Esophagus squamous epithelium (tissue), 5 donors: ENCODE results near the gene CEP350. TPM values are rescaled to one million over a fixed set of nuclear protein-coding genes. Genes with fewer than 3 reads are reported as not detected.

Experiments used
- DNase-seq: peaks from one replicate; lab custom pipeline; 2025; lab: John Stamatoyannopoulos, UW
- H3K27ac ChIP-seq, 4 donors: fragments of 200-600 bp; sonication (generic); one replicate each; pipeline ENCODE4 v1.5.1; 2016 to 2019; ENCODE audit warnings: mild to moderate bottlenecking in 1 of 4
- H3K27me3 ChIP-seq, 4 donors: fragments of 200-600 bp; sonication (generic); 1 replicate in 3 of 4; 2 replicates in 1 of 4; pipeline versions ENCODE4 v1.5.1 to v1.6.0; 2017 to 2021; ENCODE audit warnings: antibody characterized with exemption in 1 of 4
- H3K36me3 ChIP-seq, 3 donors: fragments of 200-600 bp; sonication (generic); one replicate each; pipeline ENCODE4 v1.5.1; 2016 to 2019
- H3K4me1 ChIP-seq, 3 donors: fragments of 200-600 bp; sonication (generic); one replicate each; pipeline ENCODE4 v1.5.1; 2017 to 2019
- H3K4me3 ChIP-seq, 4 donors: fragments of 200-600 bp; sonication (generic); 1 replicate in 3 of 4; 2 replicates in 1 of 4; pipeline ENCODE4 v1.5.1; 2016 to 2019; ENCODE audit warnings: mild to moderate bottlenecking in 2 of 4, moderate library complexity in 1 of 4
- H3K9me3 ChIP-seq, 3 donors: fragments of 200-600 bp; sonication (generic); one replicate each; pipeline ENCODE4 v1.5.1; 2016 to 2019
- CTCF ChIP-seq, 6 experiments: fragments of 450-650 bp in 4 of 6; fragments of 200-600 bp in 2 of 6; sonication (generic) in 2 of 6; IDR thresholded peaks; one replicate each; pipeline ENCODE4 v1.5.1; 2016 to 2019; ENCODE audit warnings: antibody characterized with exemption in 6 of 6, mild to moderate bottlenecking in 4 of 6, moderate library complexity in 4 of 6
- POLR2A ChIP-seq, 4 donors: fragments of 450-650 bp; IDR thresholded peaks; one replicate each; pipeline ENCODE4 v1.6.1; 2017; ENCODE audit warnings: antibody characterized with exemption in 4 of 4, mild to moderate bottlenecking in 4 of 4, moderate library complexity in 3 of 4
- WGBS, 2 donors: methylation state at CpG; one replicate each; pipeline ENCODE4 v1.1.5; 2018; 5-methylcytosine and 5-hydroxymethylcytosine counted together
- intact Hi-C: fragments of 100-400 bp; cut with DNase I; formaldehyde crosslinking; loops from one replicate; pipeline ENCODE4 v1.15.0; 2022
- total RNA-seq, 4 donors: library from RNA; depleted of rRNA; stranded (reverse); fragments of >200 nt; gene quantifications; one replicate each; pipeline ENCODE4 v1.1.0, GENCODE V29; 2016
- donor health status: DM: yes; HTN: yes; CAD: no.

CEP350 gene
- total RNA-seq, 4 donors from 2014 or later, result 31.1 to 66.9 (median 45.2) TPM

- no peak overlapping the region for H3K4me3 ChIP-seq
- no peaks in the 10 kb centered on the region for H3K27me3 ChIP-seq
- no peak for DNase-seq
- no peak overlapping the region for H3K27ac ChIP-seq
- H3K4me1 ChIP-seq, result peaks cover 4 to 20% (median 6%) of the 10 kb centered on the region in 3 donors
- H3K36me3 ChIP-seq, result peaks cover 0 to 94% (median 5%) of the 10 kb centered on the region in 3 donors
- H3K9me3 ChIP-seq, result no peaks in the 10 kb centered on the region
- 71 to 79% methylated on average over 1 of the region's 1 CpG for WGBS, 2 donors
- intact Hi-C loops, result no loop called here
- TF ChIP-seq POLR2A (IDR thresholded peaks at IDR 0.05) (no peak), CTCF (IDR thresholded peaks at IDR 0.05) (no peak)
Measured at GRCh38 chr1:180101411-180101810, 146.8 kb downstream of the CEP350 start.

- Histone ChIP-seq H3K36me3 (peaks cover 0 to 93% (median 5%) of the 10 kb centered on the region in 3 donors), H3K9me3 (no peaks in the 10 kb centered on the region), H3K27ac (no peak overlapping the region), H3K4me1 (peaks cover 0 to 4% (median 2%) of the 10 kb centered on the region in 3 donors), H3K27me3 (no peaks in the 10 kb centered on the region), H3K4me3 (no peak overlapping the region)
- DNase-seq, result no peak
- TF ChIP-seq POLR2A (IDR thresholded peaks at IDR 0.05), result no peak
- no peak for TF ChIP-seq CTCF (IDR thresholded peaks at IDR 0.05)
- intact Hi-C loops, result no loop called here
- WGBS, 2 donors, result 87 to 97% methylated on average over 1 of the region's 1 CpG
Measured at GRCh38 chr1:180103819-180104218, 149.2 kb downstream of the CEP350 start.

- no peak for DNase-seq
- H3K9me3 ChIP-seq, result no peaks in the 10 kb centered on the region
- peaks cover 18 to 77% (median 18%) of the 10 kb centered on the region in 3 donors for H3K36me3 ChIP-seq
- intact Hi-C loops, result no loop called here
- 85 to 89% methylated on average over 2 of the region's 2 CpGs for WGBS, 2 donors
- H3K4me1 ChIP-seq, result peaks cover 0 to 28% (median 4%) of the 10 kb centered on the region in 3 donors
- TF ChIP-seq CTCF (IDR thresholded peaks at IDR 0.05) (no peak), POLR2A (IDR thresholded peaks at IDR 0.05) (no peak)
- peak overlapping the region in 3 of 4 donors; percentile 18 to 70 (median 34) for H3K27ac ChIP-seq
- H3K27me3 ChIP-seq, result no peaks in the 10 kb centered on the region
- H3K4me3 ChIP-seq, result no peak overlapping the region
Measured at GRCh38 chr1:180112091-180112490, 157.5 kb downstream of the CEP350 start.

- DNase-seq, result no peak
- peaks cover 18 to 66% (median 18%) of the 10 kb centered on the region in 3 donors for H3K36me3 ChIP-seq
- 67 to 88% methylated on average over 2 of the region's 2 CpGs for WGBS, 2 donors
- intact Hi-C loops, result no loop called here
- H3K27me3 ChIP-seq, result no peaks in the 10 kb centered on the region
- no peaks in the 10 kb centered on the region for H3K9me3 ChIP-seq
- no peak for TF ChIP-seq POLR2A (IDR thresholded peaks at IDR 0.05)
- no peak for TF ChIP-seq CTCF (IDR thresholded peaks at IDR 0.05)
- peak overlapping the region in 3 of 4 donors; percentile 35 to 70 (median 38) for H3K27ac ChIP-seq
- H3K4me1 ChIP-seq, result peaks cover 0 to 37% (median 4%) of the 10 kb centered on the region in 3 donors
- no peak overlapping the region for H3K4me3 ChIP-seq
Measured at GRCh38 chr1:180112984-180113647, 158.5 kb downstream of the CEP350 start.

- peak overlapping the region in 1 of 4 donors; percentile 70 for H3K27ac ChIP-seq
Measured at GRCh38 chr1:180114396-180114945, 159.9 kb downstream of the CEP350 start.

More at GRCh38 chr1:180114396-180114945, 159.9 kb downstream of the CEP350 start:
- no peak overlapping the region for H3K4me3 ChIP-seq
- 55 to 69% methylated on average over 4 of the region's 4 CpGs for WGBS, 2 donors
- intact Hi-C loops, result no loop called here
- TF ChIP-seq CTCF (IDR thresholded peaks at IDR 0.05) (no peak), POLR2A (IDR thresholded peaks at IDR 0.05) (no peak)
- peaks cover 14 to 54% (median 15%) of the 10 kb centered on the region in 3 donors for H3K36me3 ChIP-seq
- no peaks in the 10 kb centered on the region for H3K9me3 ChIP-seq
- H3K27me3 ChIP-seq, result no peaks in the 10 kb centered on the region
- peaks cover 0 to 34% (median 4%) of the 10 kb centered on the region in 3 donors for H3K4me1 ChIP-seq
- no peak for DNase-seq
